GM12873 (cell line): ENCODE measurements around the gene CD80.

Source experiments
- TF ChIP-seq, protein P1 (sequence below): IDR thresholded peaks from 2 replicates; pipeline ENCODE4 v1.5.1; 2012; ENCODE audit warnings: low read depth, mild to moderate bottlenecking, moderate library complexity, low read length, control low read depth; ENCODE audit not compliant: insufficient read depth; ENCODE audit errors: missing control alignments

Gene CD80

DNA sequence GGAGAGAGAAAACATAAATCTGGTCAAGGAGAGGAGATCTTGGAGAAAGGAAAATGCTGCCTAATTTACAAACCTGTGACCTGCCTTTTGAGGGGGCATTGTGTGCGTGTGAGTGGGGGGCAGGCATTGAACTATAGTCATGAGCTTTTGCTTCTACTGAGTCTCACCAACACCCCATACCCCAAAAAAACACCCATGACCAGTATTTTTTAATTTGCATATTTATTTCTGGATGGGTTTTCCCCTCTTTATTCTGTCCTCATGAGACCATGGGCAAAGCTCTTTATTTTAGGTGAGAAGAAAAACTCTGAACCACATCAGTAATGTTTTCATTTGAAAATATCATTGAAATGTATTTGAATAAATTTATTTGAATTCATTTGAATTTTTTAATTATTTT lies 20.6 kb downstream of the CD80 start:
- TF ChIP-seq, protein P1, sequence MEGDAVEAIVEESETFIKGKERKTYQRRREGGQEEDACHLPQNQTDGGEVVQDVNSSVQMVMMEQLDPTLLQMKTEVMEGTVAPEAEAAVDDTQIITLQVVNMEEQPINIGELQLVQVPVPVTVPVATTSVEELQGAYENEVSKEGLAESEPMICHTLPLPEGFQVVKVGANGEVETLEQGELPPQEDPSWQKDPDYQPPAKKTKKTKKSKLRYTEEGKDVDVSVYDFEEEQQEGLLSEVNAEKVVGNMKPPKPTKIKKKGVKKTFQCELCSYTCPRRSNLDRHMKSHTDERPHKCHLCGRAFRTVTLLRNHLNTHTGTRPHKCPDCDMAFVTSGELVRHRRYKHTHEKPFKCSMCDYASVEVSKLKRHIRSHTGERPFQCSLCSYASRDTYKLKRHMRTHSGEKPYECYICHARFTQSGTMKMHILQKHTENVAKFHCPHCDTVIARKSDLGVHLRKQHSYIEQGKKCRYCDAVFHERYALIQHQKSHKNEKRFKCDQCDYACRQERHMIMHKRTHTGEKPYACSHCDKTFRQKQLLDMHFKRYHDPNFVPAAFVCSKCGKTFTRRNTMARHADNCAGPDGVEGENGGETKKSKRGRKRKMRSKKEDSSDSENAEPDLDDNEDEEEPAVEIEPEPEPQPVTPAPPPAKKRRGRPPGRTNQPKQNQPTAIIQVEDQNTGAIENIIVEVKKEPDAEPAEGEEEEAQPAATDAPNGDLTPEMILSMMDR = no peak

DNA sequence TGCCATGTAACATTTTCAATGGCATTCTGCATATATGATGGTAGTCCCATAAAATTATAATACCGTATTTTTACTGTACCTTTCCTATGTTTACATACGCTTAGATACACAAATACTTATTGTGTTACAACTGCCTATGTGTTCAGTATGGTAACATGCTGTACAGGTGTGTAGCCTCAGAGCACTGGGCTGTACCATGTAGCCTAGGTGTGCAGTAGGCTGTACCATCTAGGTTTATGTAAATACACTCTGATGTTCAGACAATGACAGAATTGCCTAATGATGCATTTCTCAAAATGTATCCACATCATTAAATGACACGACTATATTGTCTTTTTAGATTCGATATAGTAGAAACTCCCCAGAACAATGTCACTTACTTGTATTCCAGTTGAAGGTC lies 22.7 kb downstream of the CD80 start:
- TF ChIP-seq, protein P1 = no peak

DNA sequence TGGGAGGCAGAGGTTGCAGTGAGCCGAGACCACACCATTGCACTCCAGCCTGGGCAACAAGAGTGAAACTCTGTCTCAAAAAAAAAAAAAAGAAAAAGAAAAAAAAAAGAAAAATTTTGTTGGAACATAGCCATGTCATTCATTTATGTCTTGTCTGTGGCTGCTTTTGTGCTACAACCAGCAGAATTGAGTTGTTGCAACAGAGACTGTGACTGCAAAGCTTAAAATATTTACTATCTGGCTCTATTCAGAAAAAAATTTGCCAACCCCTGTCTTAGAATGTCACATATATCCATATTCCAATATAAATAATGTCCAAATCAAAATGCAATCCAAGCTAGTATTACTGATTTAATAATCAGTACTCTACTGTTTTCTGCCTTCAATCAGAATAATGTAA lies 25.1 kb downstream of the CD80 start:
- TF ChIP-seq, protein P1 = no peak

DNA sequence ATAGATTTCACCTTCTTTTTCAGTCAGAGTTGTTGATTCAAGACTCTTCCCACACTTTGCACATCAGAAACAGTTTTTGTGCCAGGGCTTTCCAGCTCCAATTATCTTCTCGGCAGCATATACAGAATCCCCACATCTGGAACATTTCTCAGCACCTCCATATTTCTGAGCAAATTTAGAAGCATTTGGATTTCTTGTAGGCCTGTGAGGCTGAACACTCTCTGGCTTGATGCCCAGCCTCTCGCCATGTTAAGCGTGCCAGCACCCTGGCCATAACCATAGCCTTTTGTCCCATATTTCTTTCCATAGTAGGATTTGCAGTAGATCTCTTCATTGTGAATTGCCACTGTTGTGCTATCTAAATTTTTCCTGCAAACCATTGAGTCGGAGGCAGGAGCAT lies 28.3 kb downstream of the CD80 start:
- TF ChIP-seq, protein P1 = no peak

DNA sequence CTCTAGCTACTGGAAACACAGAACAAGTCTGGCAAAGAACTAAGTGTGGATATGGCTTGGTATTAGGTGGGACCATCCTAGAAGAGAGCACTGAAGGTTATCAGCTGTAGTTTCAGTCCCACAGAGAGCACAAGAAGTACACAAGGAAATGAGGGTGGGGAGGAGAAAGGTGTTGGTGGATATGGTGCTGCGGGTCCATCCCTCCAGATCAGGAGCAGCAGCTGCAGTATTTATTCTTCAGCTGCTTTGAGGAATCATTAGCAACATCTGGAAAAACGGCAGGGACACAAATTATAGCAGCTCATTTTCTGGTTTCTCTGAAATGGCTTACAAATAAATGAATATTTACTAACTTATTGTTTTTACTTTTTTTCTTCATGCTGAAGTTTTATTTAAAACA lies 29.0 kb downstream of the CD80 start:
- TF ChIP-seq, protein P1 = no peak

DNA sequence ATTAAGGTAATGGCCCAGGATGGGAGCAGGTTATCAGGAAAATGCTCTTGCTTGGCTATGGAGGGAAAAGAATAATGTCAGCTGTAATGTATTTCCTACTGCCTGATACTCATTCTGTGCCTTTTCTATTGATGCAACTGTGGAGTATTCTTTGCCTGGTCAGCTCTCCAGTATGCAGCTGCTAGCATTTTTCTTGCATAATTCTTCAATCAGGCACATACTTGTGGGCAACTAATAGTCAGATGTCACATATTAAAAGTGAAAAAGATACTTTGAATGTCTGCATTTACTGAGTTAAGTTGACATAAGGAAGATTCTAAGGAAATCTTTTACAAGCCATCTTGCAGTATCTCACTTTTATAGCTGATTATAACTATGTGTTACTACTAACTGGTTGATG lies 29.5 kb downstream of the CD80 start:
- TF ChIP-seq, protein P1 = no peak

DNA sequence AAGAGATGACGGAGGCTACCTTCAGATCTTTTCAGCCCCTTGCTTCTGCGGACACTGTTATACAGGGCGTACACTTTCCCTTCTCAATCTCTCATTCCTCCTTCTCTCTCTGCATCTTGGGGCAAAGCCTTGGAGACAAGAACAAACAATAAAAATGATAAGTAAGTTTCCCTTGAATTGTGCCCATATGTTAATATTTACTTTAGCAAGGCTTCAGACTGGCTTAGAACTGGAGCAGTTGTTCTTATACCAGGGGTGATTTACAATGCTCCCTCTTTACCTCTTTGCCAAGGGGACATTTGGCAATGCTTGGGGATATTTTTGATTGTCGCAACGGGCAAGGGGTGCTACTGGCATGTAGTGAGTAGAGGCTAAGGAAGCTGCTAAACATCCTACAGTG lies 31.7 kb downstream of the CD80 start:
- TF ChIP-seq, protein P1 = no peak
